H7 (cell line): ENCODE data around the gene STAU1. TPM values are rescaled to one million over a fixed set of nuclear protein-coding genes. Genes with fewer than 3 reads are reported as not detected.
A peak's percentile ranks its signal among the peaks of the same experiment; 100 is the strongest.
"Not testable (repeated sequence)": the region's sequence is repeated elsewhere in the genome, so short reads cannot be mapped to it uniquely, and the experiment has no call there.

Experiments
- DNase-seq: peaks from one replicate; pipeline ENCODE4 v3.0.0; 2012
- H3K27me3 ChIP-seq: 2 replicates; pipeline ENCODE4 v1.6.0; 2011; ENCODE audit warnings: mild to moderate bottlenecking, low read length; ENCODE audit not compliant: control insufficient read depth, insufficient read depth
- H3K36me3 ChIP-seq: replicated peaks from 2 replicates; pipeline ENCODE4 v1.5.1; 2011; ENCODE audit warnings: low read length; ENCODE audit not compliant: control insufficient read depth, insufficient read depth
- H3K4me3 ChIP-seq: 2 replicates; pipeline ENCODE4 v1.5.1; 2011; ENCODE audit warnings: low read depth, mild to moderate bottlenecking, control low read depth, low read length, moderate library complexity; ENCODE audit not compliant: insufficient read depth
- total RNA-seq: library from RNA; depleted of rRNA; stranded (reverse); fragments of >200 nt; shearing (Covaris generic); gene quantifications from 2 replicates; pipeline ENCODE4 v1.2.3, GENCODE V29; 2014

Gene STAU1
- total RNA-seq, 1 experiment from 2014 or later: 56.5 TPM

DNA sequence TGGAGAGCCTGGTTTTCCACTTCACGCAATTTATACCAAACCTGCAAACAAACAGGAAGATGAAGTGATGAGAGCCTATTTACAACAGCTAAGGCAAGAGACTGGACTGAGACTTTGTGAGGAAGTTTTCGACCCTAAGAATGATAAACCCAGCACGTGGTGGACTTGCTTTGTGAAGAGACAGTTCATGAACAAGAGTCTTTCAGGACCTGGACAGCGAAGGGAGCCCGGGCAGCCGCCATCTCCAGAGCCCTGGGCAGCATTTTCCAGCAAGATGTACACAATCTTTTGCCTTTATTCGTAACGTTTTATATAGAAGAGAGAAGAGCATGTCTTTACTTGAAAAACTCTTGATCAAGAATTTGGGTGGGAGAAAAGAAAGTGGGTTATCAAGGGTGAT, 53.3 kb downstream of the STAU1 start:
- H3K27me3 ChIP-seq, DNase-seq, H3K4me3 ChIP-seq: not testable (repeated sequence)
- peaks cover 11% of the 10 kb centered on the region for H3K36me3 ChIP-seq

DNA sequence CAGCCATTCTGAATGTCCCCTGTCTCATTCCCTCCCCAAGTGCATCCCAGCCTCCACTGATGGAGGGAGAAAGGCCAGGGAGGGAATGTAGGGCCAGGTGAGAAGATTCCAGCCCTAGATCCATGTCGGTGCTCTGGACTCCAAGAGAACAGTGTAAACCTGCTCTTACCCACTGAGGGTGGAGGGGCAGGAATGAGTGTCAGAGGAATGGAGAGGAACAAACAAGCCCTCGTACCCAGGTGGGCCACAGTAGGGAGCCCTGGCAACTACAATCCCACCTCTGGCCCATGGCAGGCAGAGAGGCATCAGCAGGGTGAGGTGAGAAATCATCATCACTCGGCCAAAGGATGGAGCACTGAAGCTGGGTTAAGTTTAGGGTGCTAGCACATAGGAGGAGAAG, 54.6 kb downstream of the STAU1 start:
- no peak for DNase-seq
- H3K4me3 ChIP-seq: no peak overlapping the region
- H3K27me3 ChIP-seq: no peaks in the 10 kb centered on the region
- H3K36me3 ChIP-seq: peaks cover 11% of the 10 kb centered on the region

DNA sequence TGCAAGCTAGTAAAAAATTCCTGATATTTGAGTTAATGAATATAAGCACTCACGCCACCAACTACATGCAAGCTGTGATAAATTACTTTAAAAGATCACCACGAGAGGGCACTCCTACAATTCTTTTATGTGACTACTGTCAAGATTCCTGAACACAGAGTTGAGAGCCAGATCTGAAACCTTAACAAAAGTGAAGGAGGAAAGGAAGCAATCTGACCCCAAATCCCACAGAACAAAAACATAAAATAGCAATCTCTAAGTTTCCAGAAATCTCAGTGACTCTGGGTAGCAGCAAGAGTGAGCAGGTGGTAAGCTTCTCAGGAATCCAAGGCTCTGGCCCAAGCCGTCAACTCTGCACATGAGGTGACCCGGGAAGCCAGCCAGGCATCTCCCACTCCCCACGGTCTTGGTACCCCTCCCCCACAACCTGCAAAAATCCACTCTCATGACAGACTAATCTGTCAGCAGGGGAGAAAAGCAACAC, 55.1 kb downstream of the STAU1 start:
- Histone ChIP-seq H3K4me3 (no peak overlapping the region), H3K36me3 (peaks cover 13% of the 10 kb centered on the region), H3K27me3 (no peaks in the 10 kb centered on the region)
- peak; percentile 50 for DNase-seq

DNA sequence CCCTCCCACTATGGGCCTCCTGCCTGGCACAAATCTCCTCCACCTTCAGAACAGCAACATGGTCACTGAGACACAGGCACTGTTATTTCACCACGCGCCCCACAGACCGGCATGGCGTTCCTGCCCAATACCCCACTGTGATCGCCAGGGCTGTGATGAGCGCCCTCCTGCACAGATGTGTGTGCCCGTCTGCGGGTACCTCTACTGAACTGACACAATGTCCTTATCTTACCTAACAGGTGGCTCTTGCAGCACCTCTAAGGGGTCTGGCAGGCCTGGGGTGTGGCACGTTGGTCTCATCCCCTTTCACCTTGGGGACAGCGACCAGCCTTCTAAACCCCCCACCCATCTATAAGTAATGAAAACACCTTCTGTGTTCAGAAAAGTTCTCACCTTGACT, 64.2 kb downstream of the STAU1 start:
- Histone ChIP-seq H3K36me3 (peaks cover 19% of the 10 kb centered on the region), H3K4me3 (no peak overlapping the region), H3K27me3 (no peaks in the 10 kb centered on the region)
- no peak for DNase-seq

DNA sequence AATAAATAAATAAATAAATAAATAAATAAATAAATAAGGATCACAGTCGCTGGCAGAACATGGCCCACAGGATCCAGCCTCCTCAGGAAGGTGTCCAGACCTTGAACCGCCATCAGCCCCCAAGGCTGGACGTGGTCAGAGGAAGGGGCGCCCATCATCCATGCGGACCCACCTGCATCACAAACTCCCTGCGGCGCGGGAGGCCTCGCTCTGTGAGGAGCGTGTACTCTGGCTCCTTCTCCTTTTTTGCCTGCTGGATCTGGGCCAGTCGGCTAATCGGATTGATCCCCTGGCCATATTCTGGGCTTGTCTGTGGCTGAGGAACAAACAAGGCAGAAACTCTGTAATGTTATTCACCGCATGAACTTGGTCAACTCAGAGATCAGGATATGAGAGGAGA, 65.2 kb downstream of the STAU1 start:
- peaks cover 23% of the 10 kb centered on the region for H3K36me3 ChIP-seq
- DNase-seq: no peak
- no peaks in the 10 kb centered on the region for H3K27me3 ChIP-seq
- no peak overlapping the region for H3K4me3 ChIP-seq

DNA sequence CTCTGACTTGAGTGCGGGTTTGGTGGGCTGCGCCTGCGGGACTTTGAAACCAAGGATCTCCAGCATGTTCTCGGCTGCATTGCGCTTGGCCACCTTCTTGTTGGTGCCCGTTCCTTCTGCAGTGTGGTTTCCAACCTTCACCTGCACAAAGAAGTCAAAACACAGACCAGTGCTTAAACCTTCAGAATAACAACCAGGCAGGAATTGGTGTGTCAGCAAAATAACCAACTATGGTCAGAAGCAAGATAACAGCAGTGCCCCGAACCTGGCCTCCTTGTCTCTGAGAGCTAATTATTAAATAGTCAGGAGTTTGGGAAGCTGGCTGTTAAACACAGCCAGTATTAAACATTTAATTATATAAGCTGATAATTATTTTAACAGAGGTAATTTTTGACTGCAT, 68.1 kb downstream of the STAU1 start:
- Histone ChIP-seq H3K27me3 (no peaks in the 10 kb centered on the region), H3K36me3 (peaks cover 36% of the 10 kb centered on the region), H3K4me3 (no peak overlapping the region)
- DNase-seq: no peak

DNA sequence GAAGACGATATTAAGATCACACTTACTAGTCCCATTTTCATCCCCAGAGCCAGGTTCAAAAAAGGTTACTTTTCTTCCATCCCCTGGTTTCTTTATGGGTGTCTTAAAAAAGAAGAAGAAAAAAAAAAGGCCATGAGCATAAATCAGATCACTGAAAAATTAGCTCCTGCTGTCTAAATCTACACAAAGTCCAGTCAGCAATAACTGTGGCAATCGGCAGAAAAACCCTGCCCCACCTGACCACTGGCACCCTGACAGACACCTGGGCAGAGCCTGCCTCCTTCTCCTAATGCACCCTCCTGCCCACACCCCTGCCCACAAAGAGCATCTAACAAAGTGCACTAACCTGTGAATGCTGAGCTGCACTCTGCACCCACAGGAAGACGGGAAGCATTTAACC, 69.8 kb downstream of the STAU1 start:
- Histone ChIP-seq H3K4me3 (no peak overlapping the region), H3K27me3 (no peaks in the 10 kb centered on the region), H3K36me3 (peaks cover 36% of the 10 kb centered on the region)
- no peak for DNase-seq

DNA sequence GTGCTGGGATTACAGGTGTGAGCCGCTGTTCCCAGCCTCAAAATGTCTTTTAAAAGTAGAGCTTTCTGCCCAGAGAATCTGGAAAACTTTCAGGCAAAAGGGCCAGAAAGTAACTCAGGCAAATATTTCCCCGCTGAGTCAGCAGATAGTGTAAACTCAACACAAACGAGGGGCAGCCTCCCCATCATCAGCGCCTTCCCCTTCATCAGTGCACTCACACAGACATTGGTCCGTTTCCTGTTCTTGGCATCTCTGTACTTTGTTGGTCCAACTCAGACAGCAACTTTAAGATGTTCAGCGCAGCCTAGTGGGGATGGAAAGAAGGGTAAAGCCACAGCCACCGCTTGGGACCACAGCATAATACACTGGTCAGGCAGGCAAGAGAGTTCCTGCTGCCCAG, 72.6 kb downstream of the STAU1 start:
- Histone ChIP-seq H3K4me3 (no peak overlapping the region), H3K36me3 (peaks cover 36% of the 10 kb centered on the region), H3K27me3 (no peaks in the 10 kb centered on the region)
- DNase-seq: no peak

DNA sequence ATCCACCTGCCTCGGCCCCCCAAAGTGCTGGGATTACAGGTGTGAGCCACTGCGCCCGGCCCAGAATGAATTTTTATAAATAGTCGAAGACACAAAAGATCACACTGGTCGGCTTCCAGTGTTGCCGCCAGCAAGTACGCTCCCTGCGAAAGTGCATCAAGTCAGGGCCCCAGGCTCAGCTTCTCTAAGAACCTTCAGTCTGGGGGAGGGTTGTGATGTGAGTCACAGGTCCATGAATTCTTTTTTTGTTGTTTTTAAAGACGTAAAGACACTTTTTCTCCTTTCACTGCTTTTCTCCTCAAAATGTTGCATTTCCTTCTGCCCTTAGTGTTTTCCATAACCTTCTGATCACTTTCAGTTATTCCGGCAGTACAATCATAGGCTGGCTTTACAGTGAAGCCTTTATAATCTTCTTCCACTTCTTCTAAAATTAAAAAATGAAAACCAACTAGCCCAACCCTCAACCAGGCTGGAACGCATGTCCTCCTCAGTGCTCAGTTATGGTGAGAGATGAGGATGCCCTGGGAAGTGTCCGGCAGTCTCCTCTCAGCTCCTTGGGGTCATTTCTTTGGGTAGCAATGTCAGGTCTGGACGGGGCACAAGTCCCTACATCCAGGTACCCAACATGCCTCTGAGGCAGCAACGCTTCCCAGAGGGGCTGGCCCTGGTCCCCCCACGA, 75.4 kb downstream of the STAU1 start:
- Histone ChIP-seq H3K27me3 (no peaks in the 10 kb centered on the region), H3K4me3 (no peak overlapping the region), H3K36me3 (peaks cover 18% of the 10 kb centered on the region)
- no peak for DNase-seq

DNA sequence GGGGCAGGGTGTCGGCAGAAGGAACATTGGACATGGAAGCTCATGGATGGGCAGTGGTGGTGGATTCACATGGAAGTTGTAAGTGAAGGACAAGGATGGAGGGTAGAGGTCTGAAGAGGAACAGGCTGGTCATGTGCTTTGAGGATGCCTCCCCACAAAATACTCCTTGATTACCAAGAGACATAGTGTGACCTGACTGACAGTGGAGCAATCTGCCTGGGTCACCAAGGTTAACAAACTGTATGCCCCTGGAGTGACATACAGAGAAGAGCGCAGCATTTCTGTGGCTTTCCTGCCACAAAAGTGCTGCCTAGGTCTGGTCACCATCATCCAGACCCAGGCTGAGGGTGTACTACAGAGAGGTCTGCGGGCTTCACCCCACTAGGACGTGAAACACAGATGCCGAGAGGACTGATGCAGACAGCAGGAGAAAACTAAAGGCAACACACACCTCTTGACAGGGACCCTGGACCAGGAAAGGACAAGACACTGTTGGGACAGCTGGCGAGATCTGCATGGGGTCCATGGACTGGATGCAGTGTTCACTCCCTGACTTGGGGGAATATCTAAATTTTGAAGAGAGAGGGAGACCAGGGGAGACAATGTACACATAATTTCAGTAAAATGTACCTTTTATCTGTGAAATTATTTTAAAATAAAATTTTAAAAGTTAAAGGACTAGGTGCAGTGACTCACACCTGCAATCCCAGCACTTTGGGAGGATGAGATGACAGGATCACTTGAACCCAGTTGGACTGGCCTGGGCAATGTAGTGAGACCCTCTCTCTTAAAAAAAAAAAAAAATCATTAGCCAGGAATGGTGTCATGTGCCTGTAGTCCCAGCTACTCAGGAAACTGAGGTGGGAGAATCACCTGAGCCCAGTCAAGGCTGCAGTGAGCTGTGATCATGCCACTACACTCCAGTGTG, 77.1 kb downstream of the STAU1 start:
- Histone ChIP-seq H3K27me3 (no peaks in the 10 kb centered on the region), H3K36me3 (peaks cover 8% of the 10 kb centered on the region), H3K4me3 (no peak overlapping the region)
- peak; percentile 32 for DNase-seq

DNA sequence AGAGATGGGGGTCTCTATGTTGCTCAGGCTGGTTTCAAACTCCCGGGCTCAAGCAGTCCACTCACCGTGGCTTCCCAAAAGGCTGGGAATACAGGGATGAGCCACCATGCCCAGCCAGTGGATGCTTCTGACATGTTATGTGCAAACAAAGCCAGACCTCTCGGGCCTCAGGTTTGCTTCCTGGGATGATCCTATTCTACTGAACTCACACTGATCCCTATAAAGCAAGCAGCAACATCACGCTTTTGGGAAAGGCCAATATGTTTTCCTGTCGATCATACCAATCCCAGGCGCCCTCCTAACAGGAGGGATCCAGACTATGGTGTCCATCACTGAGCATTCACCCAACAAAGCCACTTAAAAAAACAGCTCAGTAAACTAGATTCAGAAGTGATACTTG, 81.8 kb downstream of the STAU1 start:
- Histone ChIP-seq H3K36me3 (peaks cover 13% of the 10 kb centered on the region), H3K27me3 (no peaks in the 10 kb centered on the region), H3K4me3 (no peak overlapping the region)
- no peak for DNase-seq

DNA sequence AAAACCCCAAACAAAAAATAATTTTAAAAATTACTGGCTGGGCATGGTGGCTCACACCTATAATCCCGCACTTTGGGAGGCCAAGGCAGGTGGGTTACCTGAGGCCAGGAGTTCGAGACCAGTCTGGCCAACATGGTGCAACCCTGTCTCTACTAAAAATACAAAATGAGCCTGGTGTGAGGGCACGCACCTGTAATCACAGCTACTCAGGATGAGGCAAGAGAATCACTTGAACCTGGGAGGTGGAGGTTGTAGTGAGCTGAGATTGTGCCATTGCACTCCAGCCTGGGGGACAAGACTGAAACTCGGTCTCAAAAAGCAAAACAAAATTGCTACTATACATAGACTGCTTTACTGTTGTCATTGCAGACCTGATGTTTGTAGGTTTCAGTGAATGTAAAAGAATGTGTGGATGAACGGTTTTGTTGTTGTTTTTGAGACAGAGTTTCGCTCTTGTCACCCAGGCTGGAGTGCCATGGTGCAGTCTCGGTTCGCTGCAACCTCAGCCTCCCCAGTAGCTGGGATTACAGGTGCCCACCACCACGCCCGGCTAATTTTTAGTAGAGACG, 83.1 kb downstream of the STAU1 start:
- DNase-seq, H3K4me3 ChIP-seq, H3K27me3 ChIP-seq: not testable (repeated sequence)
- H3K36me3 ChIP-seq: peaks cover 18% of the 10 kb centered on the region

DNA sequence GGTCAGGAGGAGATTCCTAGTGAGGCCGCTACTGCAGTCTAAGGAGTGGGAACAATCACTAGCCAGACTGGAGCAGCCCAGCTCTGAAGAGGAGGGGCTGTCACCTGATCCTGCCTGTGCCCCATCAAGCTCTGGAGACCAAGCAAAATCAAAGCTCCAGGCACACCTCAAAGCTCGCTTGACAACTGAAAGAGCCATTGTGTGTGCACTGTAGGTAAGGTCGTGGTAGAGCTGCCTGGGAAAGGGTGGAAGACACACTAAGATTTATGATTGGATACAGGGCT, 83.8 kb downstream of the STAU1 start:
- peaks cover 18% of the 10 kb centered on the region for H3K36me3 ChIP-seq
- H3K27me3 ChIP-seq: no peaks in the 10 kb centered on the region
- H3K4me3 ChIP-seq: no peak overlapping the region
- DNase-seq: no peak

DNA sequence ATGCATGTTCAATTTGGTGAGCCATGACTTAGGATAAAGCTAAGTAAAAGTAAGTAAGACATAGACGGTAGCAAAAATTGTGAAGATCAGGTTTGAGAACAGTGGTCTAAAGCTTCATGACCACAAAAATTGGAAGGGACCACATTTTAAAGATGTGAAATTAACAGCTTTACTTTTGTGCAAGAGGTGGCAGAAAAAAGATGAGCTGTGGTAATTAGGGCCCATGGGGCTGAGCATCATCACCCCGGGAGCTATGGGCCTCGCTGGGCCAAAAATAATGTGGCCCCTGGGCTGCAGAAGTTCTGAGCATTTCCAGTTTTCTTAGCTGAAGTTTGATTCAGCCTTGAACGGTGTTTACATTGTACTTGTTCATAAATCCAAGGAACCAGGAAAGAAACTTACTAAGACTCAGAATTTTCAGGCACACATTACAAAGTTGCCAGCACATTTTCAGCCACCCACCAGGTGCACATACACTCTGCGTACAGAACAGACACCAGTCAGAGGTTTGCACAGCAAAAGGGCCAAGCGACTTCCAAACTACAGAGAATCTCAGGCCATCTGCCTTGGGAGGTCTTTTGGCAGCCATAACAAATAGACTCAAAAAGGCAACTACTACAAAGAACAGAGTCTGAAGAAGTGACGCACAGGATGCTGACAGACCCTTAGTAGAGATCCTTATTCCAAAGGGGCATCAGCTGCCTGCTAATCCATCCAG, 84.3 kb downstream of the STAU1 start:
- Histone ChIP-seq H3K4me3 (no peak overlapping the region), H3K36me3 (peaks cover 22% of the 10 kb centered on the region), H3K27me3 (no peaks in the 10 kb centered on the region)
- no peak for DNase-seq
